ENCODE data around the gene SLC4A8. TPM values are rescaled to one million over a fixed set of nuclear protein-coding genes. Genes with fewer than 3 reads are reported as not detected.
A peak's percentile ranks its signal among the peaks of the same experiment; 100 is the strongest.

Gene SLC4A8
- total RNA-seq, 3 donors from 2014 or later: 0.82 to 2.9 (median 1.1) TPM

DNA sequence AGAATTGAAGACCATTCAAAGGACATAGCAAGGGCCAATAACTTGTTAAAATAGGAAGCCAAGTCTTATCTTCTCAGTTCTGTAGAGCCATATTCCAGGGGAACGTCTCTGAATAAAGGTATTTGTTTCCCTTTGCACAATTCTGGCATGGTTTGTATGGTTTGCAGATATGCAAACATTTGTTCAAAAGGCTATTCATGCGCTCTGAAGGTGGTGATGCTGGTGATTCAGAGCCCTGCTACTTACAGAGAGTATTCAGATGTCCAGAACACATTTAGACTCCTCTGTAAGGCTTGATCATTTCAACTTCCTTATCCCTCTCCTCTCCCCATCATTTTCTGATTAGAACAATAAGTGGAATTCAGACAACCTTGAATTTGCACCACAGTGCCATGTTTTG lies 35.9 kb downstream of the SLC4A8 start:
- Mint-ChIP-seq H3K36me3 (ENCODE audit: insufficient read depth) (no peaks in the 10 kb centered on the region), H3K4me1 (ENCODE audit: low read depth) (no peaks in the 10 kb centered on the region), H3K27me3 (ENCODE audit: low read depth) (no peaks in the 10 kb centered on the region), H3K9me3 (no peaks in the 10 kb centered on the region), H3K4me3 (no peak overlapping the region)
- no peak for DNase-seq
- ATAC-seq: no peak

DNA sequence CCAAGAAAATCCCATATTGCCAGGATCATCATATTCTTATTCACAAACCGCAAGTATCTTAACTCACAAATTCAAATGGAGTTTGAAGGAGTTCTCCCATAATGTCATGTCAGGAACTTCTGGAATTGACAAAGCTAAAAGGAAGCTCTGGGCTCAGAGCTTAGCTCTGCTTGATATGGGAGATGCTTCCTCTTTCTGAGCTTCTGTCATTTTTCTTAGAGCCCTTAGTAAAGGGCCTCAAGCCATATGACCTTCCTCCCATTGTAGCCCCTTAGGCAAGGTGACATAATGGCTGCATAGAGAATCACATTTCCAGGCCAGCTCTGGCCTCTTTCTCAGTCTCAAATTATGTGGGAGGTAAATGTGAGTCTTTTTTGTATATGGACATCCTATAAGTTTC lies 40.9 kb downstream of the SLC4A8 start:
- Mint-ChIP-seq H3K4me3 (no peak overlapping the region), H3K4me1 (ENCODE audit: low read depth) (no peaks in the 10 kb centered on the region), H3K27me3 (ENCODE audit: low read depth) (no peaks in the 10 kb centered on the region), H3K36me3 (ENCODE audit: insufficient read depth) (no peaks in the 10 kb centered on the region), H3K9me3 (no peaks in the 10 kb centered on the region)
- ATAC-seq (no peak), DNase-seq (no peak)

DNA sequence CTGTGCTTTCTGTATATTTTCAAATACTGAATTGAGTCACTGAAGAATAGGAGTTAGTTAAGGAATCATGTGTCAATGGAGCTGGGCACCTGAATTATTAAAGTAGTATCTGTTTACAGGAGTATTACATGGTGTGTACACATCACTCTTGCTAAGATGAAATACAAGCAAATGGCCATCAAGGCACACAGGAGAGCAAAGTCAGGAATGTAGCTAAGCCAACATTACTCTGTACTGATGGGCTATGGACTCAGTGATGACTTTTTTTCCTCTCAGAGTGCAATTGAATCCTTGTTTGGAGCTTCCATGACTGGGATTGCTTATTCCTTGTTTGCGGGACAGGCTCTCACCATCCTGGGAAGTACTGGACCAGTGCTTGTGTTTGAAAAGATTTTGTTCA lies 45.5 kb downstream of the SLC4A8 start:
- Mint-ChIP-seq H3K4me3 (no peak overlapping the region), H3K4me1 (ENCODE audit: low read depth) (no peaks in the 10 kb centered on the region), H3K36me3 (ENCODE audit: insufficient read depth) (peaks cover 6% of the 10 kb centered on the region), H3K9me3 (no peaks in the 10 kb centered on the region), H3K27me3 (ENCODE audit: low read depth) (no peaks in the 10 kb centered on the region)
- DNase-seq (no peak), ATAC-seq (no peak)

DNA sequence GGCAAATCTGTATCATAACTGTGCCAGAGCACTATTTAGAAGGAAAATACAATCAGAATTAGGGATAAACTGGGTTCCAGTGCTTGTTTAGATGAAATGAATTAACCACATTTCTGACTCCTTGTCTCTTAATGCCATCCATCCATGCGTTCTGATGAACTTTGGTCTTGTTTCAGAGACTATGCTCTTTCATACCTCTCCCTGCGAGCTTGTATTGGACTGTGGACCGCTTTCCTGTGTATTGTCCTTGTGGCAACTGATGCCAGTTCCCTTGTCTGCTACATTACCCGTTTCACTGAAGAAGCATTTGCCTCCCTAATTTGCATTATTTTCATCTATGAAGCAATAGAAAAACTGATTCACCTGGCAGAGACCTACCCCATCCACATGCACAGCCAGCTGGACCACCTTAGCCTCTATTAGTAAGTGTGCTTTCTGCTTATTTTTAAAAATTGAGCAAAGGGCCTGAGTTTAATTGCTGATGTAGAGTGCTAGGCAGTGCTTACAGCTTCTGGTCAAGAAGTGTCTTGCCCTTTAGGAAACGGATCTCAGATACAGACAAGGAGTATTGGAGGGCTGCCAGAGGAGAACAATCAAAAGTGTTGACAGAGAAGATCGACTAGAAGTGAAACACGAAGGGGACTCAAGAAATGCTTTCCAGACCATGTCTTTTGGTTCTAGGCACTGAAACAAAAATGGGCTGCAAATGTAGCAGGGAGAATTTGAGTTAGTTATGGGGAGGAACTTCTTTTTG lies 46.7 kb downstream of the SLC4A8 start:
- ATAC-seq (no peak), DNase-seq (no peak)
- Mint-ChIP-seq H3K27me3 (ENCODE audit: low read depth) (no peaks in the 10 kb centered on the region), H3K4me3 (no peak overlapping the region), H3K36me3 (ENCODE audit: insufficient read depth) (peaks cover 6% of the 10 kb centered on the region), H3K4me1 (ENCODE audit: low read depth) (no peaks in the 10 kb centered on the region), H3K9me3 (no peaks in the 10 kb centered on the region)

DNA sequence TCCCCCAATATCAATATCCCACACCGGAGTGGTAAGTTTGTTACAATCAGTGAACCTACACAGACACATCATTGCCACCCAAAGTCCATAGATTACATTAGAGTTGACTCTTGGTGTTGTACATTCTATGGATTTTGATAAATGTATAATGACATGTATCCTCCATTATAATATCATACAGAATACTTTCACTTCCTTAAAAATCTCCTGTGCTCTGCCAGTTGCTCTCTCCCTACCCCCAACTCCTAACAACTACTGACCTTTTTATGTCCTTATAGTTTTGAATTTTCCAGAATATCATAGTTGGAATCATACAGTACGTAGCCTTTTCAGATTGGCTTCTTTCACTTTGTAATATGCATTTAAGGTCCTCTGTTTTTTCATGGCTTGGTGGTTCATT lies 48.4 kb downstream of the SLC4A8 start:
- DNase-seq: no peak
- H3K36me3 Mint-ChIP-seq (ENCODE audit: insufficient read depth): peaks cover 6% of the 10 kb centered on the region

DNA sequence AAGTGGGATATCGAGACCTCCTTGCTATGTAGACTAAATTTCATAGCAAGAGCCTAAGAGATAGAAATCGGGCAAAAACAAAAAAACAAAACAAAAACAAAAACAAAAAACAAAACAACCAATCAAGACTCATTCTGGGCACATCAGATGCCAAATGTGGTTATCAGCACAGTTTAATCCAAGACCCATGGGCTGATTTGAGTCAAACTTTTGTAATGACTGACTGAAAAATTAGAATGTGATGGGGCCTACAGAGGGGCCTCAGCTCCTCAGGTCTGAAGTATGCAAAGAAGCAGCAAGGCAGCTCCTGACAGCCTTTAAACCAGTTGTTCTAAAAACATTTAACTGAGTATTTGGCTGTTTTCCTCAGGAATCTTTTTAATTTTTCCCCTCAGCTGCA lies 49.3 kb downstream of the SLC4A8 start:
- Mint-ChIP-seq H3K4me3 (no peak overlapping the region), H3K27me3 (ENCODE audit: low read depth) (no peaks in the 10 kb centered on the region), H3K9me3 (no peaks in the 10 kb centered on the region), H3K36me3 (ENCODE audit: insufficient read depth) (peaks cover 6% of the 10 kb centered on the region), H3K4me1 (ENCODE audit: low read depth) (no peaks in the 10 kb centered on the region)
- DNase-seq (no peak), ATAC-seq (no peak)

More for the DNA sequence above, 48.4 kb downstream of the SLC4A8 start:
- Mint-ChIP-seq H3K4me1 (ENCODE audit: low read depth) (no peaks in the 10 kb centered on the region), H3K4me3 (no peak overlapping the region), H3K9me3 (no peaks in the 10 kb centered on the region), H3K27me3 (ENCODE audit: low read depth) (no peaks in the 10 kb centered on the region)
- ATAC-seq: no peak

DNA sequence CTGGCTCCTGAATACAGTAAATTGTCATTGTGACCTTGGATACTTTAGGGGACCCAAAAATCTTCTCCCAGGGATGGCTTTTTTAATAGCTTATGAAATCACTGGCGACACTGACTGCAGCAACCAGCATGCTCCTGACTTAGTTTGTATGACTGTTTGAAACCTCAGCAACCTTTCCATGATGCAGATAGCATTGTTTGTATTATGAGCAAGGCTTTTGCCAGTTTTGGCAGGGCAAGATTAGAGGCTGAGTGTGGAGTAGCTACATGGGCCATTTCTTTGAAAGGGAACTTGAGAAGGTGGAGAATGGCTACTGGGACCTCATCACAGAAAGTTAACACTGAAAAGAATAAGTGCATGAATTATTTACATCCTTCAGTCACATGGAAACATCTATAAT lies 50.9 kb downstream of the SLC4A8 start:
- Mint-ChIP-seq H3K27me3 (ENCODE audit: low read depth) (no peaks in the 10 kb centered on the region), H3K9me3 (no peaks in the 10 kb centered on the region), H3K4me1 (ENCODE audit: low read depth) (no peaks in the 10 kb centered on the region), H3K4me3 (no peak overlapping the region), H3K36me3 (ENCODE audit: insufficient read depth) (peaks cover 6% of the 10 kb centered on the region)
- no peak for DNase-seq
- no peak for ATAC-seq

DNA sequence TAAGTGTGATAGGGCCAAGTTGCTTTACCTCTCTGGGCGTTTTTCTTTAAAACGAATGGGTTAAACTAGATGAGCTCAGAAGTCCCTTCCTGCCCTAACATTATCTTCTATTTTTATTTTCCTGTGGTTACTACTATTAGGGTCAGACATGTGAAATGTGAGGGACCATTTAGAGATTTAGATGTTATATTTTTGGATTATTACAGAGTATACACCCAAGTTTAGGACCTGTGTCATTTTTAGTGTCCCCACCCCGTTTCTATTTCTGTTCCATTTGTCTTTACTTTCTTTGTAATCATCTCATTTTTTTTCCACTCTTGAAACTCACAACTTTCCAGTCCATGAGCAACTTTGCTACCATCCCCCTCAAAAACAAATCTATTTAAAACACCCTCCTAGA lies 56.3 kb downstream of the SLC4A8 start:
- Mint-ChIP-seq H3K4me3 (no peak overlapping the region), H3K36me3 (ENCODE audit: insufficient read depth) (no peaks in the 10 kb centered on the region), H3K9me3 (no peaks in the 10 kb centered on the region), H3K27me3 (ENCODE audit: low read depth) (no peaks in the 10 kb centered on the region), H3K4me1 (ENCODE audit: low read depth) (peaks cover 37% of the 10 kb centered on the region)
- DNase-seq: no peak
- no peak for ATAC-seq

DNA sequence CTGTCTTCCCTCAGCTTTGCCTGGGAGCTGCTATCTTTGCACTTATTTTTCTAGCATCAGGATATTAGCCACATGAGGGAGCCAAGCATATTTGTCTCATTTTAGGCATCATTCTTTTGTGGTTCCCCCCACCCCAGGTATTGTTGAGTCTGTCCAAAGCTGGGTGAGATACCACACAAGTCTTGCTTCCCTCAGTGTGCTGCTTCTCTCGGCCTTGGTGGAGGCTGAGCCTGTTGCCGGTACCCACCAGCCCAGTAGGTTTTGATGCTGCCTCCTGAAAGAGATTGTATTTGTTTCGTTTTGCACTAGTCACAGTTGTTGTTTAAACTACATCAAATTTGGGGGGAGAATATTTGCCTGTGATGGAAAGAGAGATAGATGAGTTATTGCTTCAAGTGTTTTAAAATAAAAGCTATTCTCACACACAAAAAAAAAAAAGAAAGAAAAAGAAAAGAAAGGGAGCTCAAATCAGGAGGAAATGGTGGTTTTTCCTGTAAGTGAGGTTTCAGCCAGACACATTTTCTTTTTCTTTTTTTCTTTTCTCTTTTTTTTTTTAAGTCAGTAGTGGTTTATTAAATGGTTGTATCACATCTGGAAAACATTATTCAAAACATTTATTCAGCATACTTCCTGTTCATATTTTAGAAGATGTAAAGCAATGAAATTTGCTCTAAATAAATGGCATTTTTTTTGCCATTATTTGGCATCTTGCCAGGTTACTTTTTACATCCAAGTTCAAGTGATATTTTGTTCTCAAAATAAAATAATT lies 58.5 kb downstream of the SLC4A8 start:
- peaks cover 37% of the 10 kb centered on the region for H3K4me1 Mint-ChIP-seq (ENCODE audit: low read depth)
- H3K36me3 Mint-ChIP-seq (ENCODE audit: insufficient read depth): no peaks in the 10 kb centered on the region
- ATAC-seq (peak; percentile 65 to 71), DNase-seq (peak; percentile 14)
- H3K4me3 Mint-ChIP-seq: peak overlapping the region; percentile 58
- H3K9me3 Mint-ChIP-seq: no peaks in the 10 kb centered on the region
- H3K27me3 Mint-ChIP-seq (ENCODE audit: low read depth): no peaks in the 10 kb centered on the region

DNA sequence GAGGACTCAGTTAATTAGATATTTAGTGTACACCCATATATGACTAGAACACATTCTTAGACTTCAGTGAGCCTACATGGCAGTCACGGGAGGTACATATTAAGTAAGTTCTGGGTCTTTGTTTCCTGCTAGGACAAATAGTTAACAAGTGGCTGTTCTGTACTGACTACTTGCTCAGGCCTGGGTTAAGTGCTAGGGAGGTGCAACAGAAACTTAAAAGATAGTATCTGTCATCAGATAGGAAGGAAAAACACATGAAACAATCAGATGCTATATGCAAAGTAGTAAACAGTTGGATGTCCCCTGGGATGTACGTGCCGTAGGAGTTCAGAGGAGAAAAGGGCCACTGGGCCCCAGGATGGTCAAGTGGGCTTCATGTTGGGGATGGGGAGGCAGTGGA lies 59.5 kb downstream of the SLC4A8 start:
- DNase-seq (no peak), ATAC-seq (no peak)
- H3K9me3 Mint-ChIP-seq: no peaks in the 10 kb centered on the region
- no peaks in the 10 kb centered on the region for H3K27me3 Mint-ChIP-seq (ENCODE audit: low read depth)
- peaks cover 37% of the 10 kb centered on the region for H3K4me1 Mint-ChIP-seq (ENCODE audit: low read depth)
- H3K4me3 Mint-ChIP-seq: no peak overlapping the region
- no peaks in the 10 kb centered on the region for H3K36me3 Mint-ChIP-seq (ENCODE audit: insufficient read depth)

DNA sequence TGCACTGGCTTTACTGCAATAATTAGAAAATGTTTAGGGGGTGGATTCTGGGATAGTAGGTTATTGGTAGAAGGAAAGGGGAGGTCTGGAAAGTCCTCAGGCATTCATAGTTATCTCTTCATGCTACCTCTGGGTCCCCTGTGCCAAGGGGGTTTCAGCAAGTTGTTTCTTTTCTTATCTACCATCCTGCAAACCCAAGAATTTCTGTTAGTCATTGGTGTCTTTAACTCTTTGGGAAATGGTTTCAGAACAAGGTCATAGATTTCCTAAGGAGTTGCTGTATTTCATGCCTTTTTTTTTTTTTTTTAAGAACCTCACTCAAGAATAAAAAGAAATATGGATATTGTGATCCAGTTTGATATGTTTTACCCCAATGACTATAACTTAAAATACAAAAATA lies 63.6 kb downstream of the SLC4A8 start:
- H3K36me3 Mint-ChIP-seq (ENCODE audit: insufficient read depth): no peaks in the 10 kb centered on the region
- H3K9me3 Mint-ChIP-seq: no peaks in the 10 kb centered on the region
- H3K4me3 Mint-ChIP-seq: no peak overlapping the region
- peaks cover 20% of the 10 kb centered on the region for H3K4me1 Mint-ChIP-seq (ENCODE audit: low read depth)
- DNase-seq: no peak
- no peak for ATAC-seq
- no peaks in the 10 kb centered on the region for H3K27me3 Mint-ChIP-seq (ENCODE audit: low read depth)

DNA sequence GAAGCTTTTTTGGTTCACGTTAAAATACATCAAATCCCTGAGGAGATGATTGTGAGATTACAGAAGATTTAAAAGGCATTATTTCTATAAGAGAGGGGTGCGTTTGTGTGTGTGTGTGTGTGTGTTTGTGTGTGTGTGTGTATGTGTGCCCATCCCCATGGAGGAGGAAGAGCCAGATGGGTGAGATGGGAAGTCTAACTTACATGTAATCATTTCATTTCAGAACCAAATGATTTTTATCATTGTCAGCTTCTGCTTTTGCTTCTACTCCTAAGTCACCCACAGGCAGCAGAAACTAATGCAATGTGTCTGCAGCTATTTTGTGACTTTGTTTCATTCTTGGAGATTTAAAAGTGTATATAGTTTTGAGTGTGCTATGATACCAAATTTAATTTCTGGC lies 68.7 kb downstream of the SLC4A8 start:
- no peak for ATAC-seq
- no peaks in the 10 kb centered on the region for H3K9me3 Mint-ChIP-seq
- H3K36me3 Mint-ChIP-seq (ENCODE audit: insufficient read depth): no peaks in the 10 kb centered on the region
- H3K4me3 Mint-ChIP-seq: no peak overlapping the region
- no peaks in the 10 kb centered on the region for H3K4me1 Mint-ChIP-seq (ENCODE audit: low read depth)
- DNase-seq: no peak
- H3K27me3 Mint-ChIP-seq (ENCODE audit: low read depth): no peaks in the 10 kb centered on the region

DNA sequence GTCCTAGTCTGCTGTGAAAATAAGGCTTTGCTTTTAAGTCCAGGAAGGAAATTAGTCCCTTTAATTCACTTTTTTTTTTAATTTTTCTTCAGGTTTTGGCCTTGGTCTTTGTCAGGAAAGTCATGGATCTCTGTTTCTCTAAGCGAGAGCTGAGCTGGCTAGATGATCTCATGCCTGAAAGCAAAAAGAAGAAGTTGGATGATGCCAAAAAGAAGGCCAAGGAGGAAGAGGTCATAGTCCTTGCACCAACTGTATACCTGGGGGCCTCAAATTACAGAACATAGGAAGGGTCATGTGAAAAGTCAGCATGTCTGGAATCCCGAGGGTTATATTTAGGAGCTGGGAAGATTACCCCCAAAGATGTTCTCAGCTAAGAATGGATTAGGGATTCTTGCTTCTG lies 72.3 kb downstream of the SLC4A8 start:
- H3K27me3 Mint-ChIP-seq (ENCODE audit: low read depth): no peaks in the 10 kb centered on the region
- ATAC-seq (no peak), DNase-seq (no peak)
- H3K4me3 Mint-ChIP-seq: no peak overlapping the region
- H3K4me1 Mint-ChIP-seq (ENCODE audit: low read depth): no peaks in the 10 kb centered on the region
- H3K9me3 Mint-ChIP-seq: no peaks in the 10 kb centered on the region
- H3K36me3 Mint-ChIP-seq (ENCODE audit: insufficient read depth): no peaks in the 10 kb centered on the region

DNA sequence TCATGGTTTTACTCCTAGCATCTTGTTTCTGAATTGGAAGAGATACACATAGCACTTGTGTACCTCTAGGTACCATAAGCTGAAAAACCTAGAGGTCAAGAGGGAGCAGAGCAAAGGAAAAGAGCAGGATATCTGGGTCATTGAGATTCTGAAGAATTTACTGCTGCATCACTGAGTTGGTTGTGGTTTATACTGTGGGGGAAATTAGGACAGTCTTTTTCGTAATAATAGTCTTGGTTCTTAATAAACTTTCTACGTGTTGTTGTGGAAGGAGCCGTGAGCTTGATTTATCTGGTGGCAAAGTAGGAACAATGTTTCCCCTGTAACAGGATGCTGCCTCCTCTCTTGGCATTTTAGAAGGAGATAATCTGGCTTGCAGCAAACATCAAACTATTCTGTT lies 80.2 kb downstream of the SLC4A8 start:
- Mint-ChIP-seq H3K4me3 (no peak overlapping the region), H3K36me3 (ENCODE audit: insufficient read depth) (no peaks in the 10 kb centered on the region), H3K4me1 (ENCODE audit: low read depth) (no peaks in the 10 kb centered on the region), H3K9me3 (no peaks in the 10 kb centered on the region), H3K27me3 (ENCODE audit: low read depth) (no peaks in the 10 kb centered on the region)
- DNase-seq (no peak), ATAC-seq (no peak)
